ENCODE data around the gene PMF1. TPM values are rescaled to one million over a fixed set of nuclear protein-coding genes. Genes with fewer than 3 reads are reported as not detected.

PMF1 gene
- polyA plus RNA-seq, 2 of the 4 experiments (the other 2 are of a cell fraction) = 59.8 to 63.9 TPM

DNA sequence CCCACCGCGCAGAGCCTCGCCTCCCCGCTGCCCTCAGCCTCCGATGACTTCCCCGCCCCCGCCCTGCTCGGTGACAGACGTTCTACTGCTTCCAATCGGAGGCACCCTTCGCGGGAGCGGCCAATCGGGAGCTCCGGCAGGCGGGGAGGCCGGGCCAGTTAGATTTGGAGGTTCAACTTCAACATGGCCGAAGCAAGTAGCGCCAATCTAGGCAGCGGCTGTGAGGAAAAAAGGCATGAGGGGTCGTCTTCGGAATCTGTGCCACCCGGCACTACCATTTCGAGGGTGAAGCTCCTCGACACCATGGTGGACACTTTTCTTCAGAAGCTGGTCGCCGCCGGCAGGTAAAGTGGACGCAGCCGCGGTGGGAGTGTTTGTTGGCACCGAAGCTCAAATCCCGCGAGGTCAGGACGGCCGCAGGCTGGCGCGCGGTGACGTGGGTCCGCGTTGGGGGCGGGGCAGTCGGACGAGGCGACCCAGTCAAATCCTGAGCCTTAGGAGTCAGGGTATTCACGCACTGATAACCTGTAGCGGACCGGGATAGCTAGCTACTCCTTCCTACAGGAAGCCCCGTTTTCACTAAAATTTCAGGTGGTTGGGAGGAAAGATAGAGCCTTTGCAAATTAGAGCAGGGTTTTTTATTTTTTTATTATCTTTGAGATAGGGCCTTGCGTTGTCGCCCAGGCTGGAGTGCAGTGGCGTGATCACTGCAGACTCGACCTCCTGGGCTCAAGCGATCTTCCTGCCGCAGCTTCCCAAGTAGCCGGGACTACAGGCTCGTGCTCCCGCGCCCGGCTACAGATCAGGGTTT, at the start of gene PMF1 (continued):
- TF ChIP-seq ZSCAN20 (CRISPR knock-in tag; IDR thresholded peaks at IDR 0.05) (no peak), TP53 (CRISPR knock-in tag; IDR thresholded peaks at IDR 0.05) (0 out of 2 replicates have a peak, but pooled peaks have one; percentile 15), GATA3 (IDR thresholded peaks at IDR 0.05; ENCODE audit: borderline replicate concordance) (no peak), MYC (IDR thresholded peaks at IDR 0.05; ENCODE audit: borderline replicate concordance, low read length) (no peak), CBX2 (IDR thresholded peaks at IDR 0.05; ENCODE audit: borderline replicate concordance, low read depth) (no peak), JUN (IDR thresholded peaks at IDR 0.05) (peak; percentile 55 to 90; a peak in 4 of 5 replicates), ZFP36 (IDR thresholded peaks at IDR 0.05; ENCODE audit: borderline replicate concordance, partially characterized antibody) (no peak)
- TF ChIP-seq, protein P1, sequence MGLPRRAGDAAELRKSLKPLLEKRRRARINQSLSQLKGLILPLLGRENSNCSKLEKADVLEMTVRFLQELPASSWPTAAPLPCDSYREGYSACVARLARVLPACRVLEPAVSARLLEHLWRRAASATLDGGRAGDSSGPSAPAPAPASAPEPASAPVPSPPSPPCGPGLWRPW (IDR thresholded peaks at IDR 0.05) = no peak
- TF ChIP-seq, protein P2, sequence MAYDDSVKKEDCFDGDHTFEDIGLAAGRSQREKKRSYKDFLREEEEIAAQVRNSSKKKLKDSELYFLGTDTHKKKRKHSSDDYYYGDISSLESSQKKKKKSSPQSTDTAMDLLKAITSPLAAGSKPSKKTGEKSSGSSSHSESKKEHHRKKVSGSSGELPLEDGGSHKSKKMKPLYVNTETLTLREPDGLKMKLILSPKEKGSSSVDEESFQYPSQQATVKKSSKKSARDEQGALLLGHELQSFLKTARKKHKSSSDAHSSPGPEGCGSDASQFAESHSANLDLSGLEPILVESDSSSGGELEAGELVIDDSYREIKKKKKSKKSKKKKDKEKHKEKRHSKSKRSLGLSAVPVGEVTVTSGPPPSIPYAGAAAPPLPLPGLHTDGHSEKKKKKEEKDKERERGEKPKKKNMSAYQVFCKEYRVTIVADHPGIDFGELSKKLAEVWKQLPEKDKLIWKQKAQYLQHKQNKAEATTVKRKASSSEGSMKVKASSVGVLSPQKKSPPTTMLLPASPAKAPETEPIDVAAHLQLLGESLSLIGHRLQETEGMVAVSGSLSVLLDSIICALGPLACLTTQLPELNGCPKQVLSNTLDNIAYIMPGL (CRISPR knock-in tag; IDR thresholded peaks at IDR 0.05; ENCODE audit: borderline replicate concordance) = no peak

DNA sequence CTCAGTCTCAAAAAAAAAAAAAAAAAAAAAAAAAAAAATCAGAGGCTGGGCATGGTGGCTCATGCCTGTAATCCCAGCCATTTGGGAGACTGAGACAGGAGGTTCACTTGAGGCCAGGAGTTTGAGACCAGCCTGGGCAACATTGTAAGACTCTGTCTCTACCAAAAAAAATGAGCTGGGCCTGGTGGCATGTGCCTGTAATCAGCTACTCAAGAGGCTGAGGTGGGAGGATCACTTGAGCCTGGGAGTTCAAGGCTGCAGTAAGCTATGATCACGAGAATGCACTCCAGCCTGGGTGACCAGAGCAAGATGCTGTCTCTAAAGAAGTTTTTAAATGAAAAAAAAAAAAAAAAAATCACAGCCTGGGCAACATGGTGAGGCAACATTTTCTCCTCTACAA, 49.1 kb upstream of the PMF1 start:
- WGBS (ENCODE audit: missing lambda C conversion rate) = 88% methylated on average over 1 of the region's 1 CpG
- ChIA-PET POLR2A (no interaction called here), CTCF (interaction anchor here (0.6 to 54.8 kb wide), 10 partner anchors 10 to 146 kb away, joined by 3 to 2239 read pairs (median 5); partner anchors contain the start of genes MEX3A, SEMA4A and VHLL)

DNA sequence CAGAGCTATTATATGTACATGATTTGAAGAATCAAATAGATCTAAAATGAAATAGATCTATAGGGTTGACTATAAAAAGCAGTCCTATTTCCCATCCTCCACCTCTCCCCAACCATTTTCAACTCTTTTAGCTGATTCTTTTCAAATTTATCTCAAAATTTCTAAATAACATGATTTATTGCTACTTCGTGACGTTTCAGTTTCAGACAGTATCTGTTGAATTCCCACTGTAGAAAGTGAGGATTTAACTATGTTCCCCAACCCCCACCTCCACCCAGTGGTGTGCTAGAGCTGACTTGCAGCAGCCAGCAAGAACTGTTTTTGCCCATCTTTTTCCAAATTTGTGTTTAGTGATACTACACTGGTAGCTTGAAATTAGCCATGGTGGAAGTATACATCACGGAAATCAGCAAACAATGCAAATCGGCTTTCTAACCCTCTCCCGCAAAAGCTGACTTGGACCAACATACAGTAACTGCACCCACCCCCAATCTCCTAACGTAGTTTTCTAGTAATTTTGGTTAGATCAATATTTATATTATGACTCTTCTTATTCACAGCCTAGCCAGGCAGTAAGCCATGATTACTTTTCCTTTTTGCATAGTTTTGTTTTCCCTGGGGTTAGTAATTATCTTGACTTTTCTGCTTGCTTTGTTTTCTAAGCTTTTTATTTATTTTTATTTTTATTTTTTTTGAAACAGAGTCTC, 48.5 kb upstream of the PMF1 start:
- DNase-seq (ENCODE audit: low read depth in 1 of 2, low spot score in 1 of 2) (no peak), FAIRE-seq (no peak), ATAC-seq (no peak)
- Histone ChIP-seq H3K27ac (no peak overlapping the region), H3K4me2 (no peak overlapping the region), H3K4me3 (no peak overlapping the region), H3K4me1 (no peaks in the 10 kb centered on the region), H3K9me3 (peaks cover 5% of the 10 kb centered on the region; the same call in 1 of the 3 replicates)
- ChIA-PET CTCF (interaction anchor here (0.6 to 54.8 kb wide), 13 partner anchors 8 to 146 kb away, joined by 3 to 2239 read pairs (median 3); partner anchors contain the start of genes MEX3A, SEMA4A and VHLL), POLR2A (no interaction called here)
- TF ChIP-seq, protein P3, sequence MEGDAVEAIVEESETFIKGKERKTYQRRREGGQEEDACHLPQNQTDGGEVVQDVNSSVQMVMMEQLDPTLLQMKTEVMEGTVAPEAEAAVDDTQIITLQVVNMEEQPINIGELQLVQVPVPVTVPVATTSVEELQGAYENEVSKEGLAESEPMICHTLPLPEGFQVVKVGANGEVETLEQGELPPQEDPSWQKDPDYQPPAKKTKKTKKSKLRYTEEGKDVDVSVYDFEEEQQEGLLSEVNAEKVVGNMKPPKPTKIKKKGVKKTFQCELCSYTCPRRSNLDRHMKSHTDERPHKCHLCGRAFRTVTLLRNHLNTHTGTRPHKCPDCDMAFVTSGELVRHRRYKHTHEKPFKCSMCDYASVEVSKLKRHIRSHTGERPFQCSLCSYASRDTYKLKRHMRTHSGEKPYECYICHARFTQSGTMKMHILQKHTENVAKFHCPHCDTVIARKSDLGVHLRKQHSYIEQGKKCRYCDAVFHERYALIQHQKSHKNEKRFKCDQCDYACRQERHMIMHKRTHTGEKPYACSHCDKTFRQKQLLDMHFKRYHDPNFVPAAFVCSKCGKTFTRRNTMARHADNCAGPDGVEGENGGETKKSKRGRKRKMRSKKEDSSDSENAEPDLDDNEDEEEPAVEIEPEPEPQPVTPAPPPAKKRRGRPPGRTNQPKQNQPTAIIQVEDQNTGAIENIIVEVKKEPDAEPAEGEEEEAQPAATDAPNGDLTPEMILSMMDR (IDR thresholded peaks at IDR 0.05) = no peak
- TF ChIP-seq MYC (IDR thresholded peaks at IDR 0.05; ENCODE audit: borderline replicate concordance, low read length) = no peak
- no peak for TF ChIP-seq MAZ (IDR thresholded peaks at IDR 0.05; ENCODE audit: borderline replicate concordance, low read depth, low read length)
- TF ChIP-seq, protein P4, sequence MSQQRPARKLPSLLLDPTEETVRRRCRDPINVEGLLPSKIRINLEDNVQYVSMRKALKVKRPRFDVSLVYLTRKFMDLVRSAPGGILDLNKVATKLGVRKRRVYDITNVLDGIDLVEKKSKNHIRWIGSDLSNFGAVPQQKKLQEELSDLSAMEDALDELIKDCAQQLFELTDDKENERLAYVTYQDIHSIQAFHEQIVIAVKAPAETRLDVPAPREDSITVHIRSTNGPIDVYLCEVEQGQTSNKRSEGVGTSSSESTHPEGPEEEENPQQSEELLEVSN (IDR thresholded peaks at IDR 0.05; ENCODE audit: borderline replicate concordance, low read depth) = no peak
- TF ChIP-seq FOSB (CRISPR knock-in tag; IDR thresholded peaks at IDR 0.05) = no peak
- TF ChIP-seq FOSL2 (IDR thresholded peaks at IDR 0.05) = no peak
- TF ChIP-seq FOSL2 (CRISPR knock-in tag; IDR thresholded peaks at IDR 0.05) = no peak
- no peak for TF ChIP-seq ZNF302 (CRISPR knock-in tag; IDR thresholded peaks at IDR 0.05)
- TF ChIP-seq HEYL (CRISPR knock-in tag; IDR thresholded peaks at IDR 0.05) = no peak
- no peak for TF ChIP-seq MAFK (IDR thresholded peaks at IDR 0.05; ENCODE audit: partially characterized antibody)
- no peak for TF ChIP-seq CBX2 (IDR thresholded peaks at IDR 0.05; ENCODE audit: borderline replicate concordance, low read depth)
- TF ChIP-seq JUNB (IDR thresholded peaks at IDR 0.05) = no peak
- TF ChIP-seq BHLHE40 (IDR thresholded peaks at IDR 0.05; ENCODE audit: low read depth, low read length) = no peak
- whole genome bisulfite sequencing (ENCODE audit: missing lambda C conversion rate) = 78% methylated on average over 6 of the region's 6 CpGs

More for the DNA sequence above, 49.1 kb upstream of the PMF1 start:
- DNase-seq (ENCODE audit: low read depth in 1 of 2, low spot score in 1 of 2) (no peak), FAIRE-seq (no peak), ATAC-seq (no peak)
- Histone ChIP-seq H3K9me3 (peaks cover 5% of the 10 kb centered on the region; the same call in 1 of the 3 replicates), H3K4me3 (no peak overlapping the region), H3K4me1 (no peaks in the 10 kb centered on the region), H3K27ac (no peak overlapping the region), H3K4me2 (no peak overlapping the region)
- no peak for TF ChIP-seq EHMT2 (IDR thresholded peaks at IDR 0.05; ENCODE audit: low read depth)

Measured in A549 (cell line).